Endothelial cell of umbilical vein (primary cell): Measurements from ENCODE around the gene SLC30A1.

Source experiments
- CTCF ChIP-seq, 2 donors: IDR thresholded peaks; 1 replicate in 1 of 2; 2 replicates in 1 of 2; pipeline ENCODE4 v1.5.1; 2011; ENCODE audit warnings: low read length in 2 of 2, mild to moderate bottlenecking in 2 of 2, moderate library complexity in 2 of 2, control low read depth in 1 of 2, inconsistent platforms in 1 of 2, low read depth in 1 of 2; ENCODE audit not compliant: insufficient read depth in 1 of 2; ENCODE audit errors: extremely low read depth in 1 of 2
- POLR2A ChIP-seq: IDR thresholded peaks from 2 replicates; pipeline ENCODE4 v1.6.1; 2012; ENCODE audit warnings: low read depth, mild to moderate bottlenecking, control low read depth, low read length

- TF ChIP-seq CTCF (IDR thresholded peaks at IDR 0.05; ENCODE audit: extremely low read depth in 1 of 2, insufficient read depth in 1 of 2, low read depth in 1 of 2, low read length in 2 of 2), result no peak
- TF ChIP-seq POLR2A, result no peak
Observed at GRCh38 chr1:211527006-211527405, 52.0 kb downstream of the SLC30A1 start.
